Body of pancreas (tissue), 4 donors: ENCODE measurements around the gene KIF16B.

Experiments
- POLR2A ChIP-seq, 3 donors: fragments of 450-650 bp; IDR thresholded peaks; one replicate each; pipeline ENCODE4 v1.6.1; 2016; ENCODE audit warnings: antibody characterized with exemption in 3 of 3, mild to moderate bottlenecking in 2 of 3
- TF ChIP-seq, protein P1 (sequence below), 7 experiments: fragments of 450-650 bp in 4 of 7; fragments of 200-600 bp in 3 of 7; sonication (generic) in 3 of 7; IDR thresholded peaks; one replicate each; pipeline ENCODE4 v1.5.1; 2016 to 2019; ENCODE audit warnings: antibody characterized with exemption in 7 of 7

DNA sequence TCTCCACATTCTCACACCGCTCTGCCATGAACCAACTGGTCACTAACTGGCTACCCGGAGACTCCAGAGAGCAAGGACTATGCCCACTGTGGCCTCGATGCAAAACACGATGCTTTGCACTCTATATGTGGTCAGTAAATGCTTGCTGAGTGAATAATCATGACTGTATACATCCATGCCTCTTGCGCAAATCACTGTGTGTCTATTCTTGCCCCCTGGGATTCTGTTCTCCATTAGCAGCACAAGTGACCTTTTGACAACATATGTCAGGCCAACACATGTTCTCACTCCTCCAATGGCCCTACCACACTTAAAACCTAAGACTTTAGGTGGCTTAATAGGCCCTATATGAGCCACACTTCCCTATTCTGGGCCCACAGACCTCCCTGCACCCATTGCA lies 16.9 kb downstream of the KIF16B start:
- TF ChIP-seq POLR2A (IDR thresholded peaks at IDR 0.05), result no peak
- TF ChIP-seq, protein P1, sequence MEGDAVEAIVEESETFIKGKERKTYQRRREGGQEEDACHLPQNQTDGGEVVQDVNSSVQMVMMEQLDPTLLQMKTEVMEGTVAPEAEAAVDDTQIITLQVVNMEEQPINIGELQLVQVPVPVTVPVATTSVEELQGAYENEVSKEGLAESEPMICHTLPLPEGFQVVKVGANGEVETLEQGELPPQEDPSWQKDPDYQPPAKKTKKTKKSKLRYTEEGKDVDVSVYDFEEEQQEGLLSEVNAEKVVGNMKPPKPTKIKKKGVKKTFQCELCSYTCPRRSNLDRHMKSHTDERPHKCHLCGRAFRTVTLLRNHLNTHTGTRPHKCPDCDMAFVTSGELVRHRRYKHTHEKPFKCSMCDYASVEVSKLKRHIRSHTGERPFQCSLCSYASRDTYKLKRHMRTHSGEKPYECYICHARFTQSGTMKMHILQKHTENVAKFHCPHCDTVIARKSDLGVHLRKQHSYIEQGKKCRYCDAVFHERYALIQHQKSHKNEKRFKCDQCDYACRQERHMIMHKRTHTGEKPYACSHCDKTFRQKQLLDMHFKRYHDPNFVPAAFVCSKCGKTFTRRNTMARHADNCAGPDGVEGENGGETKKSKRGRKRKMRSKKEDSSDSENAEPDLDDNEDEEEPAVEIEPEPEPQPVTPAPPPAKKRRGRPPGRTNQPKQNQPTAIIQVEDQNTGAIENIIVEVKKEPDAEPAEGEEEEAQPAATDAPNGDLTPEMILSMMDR (IDR thresholded peaks at IDR 0.05), result no peak
